Neural progenitor cell (in vitro differentiated cells): ENCODE results near the gene RUSC2. TPM values are rescaled to one million over a fixed set of nuclear protein-coding genes. Genes with fewer than 3 reads are reported as not detected.

Source experiments
- DNase-seq: peaks from one replicate; pipeline ENCODE4 v3.0.0-alpha.2; 2016; ENCODE audit warnings: low spot score
- H2AFZ ChIP-seq: fragments of 200-600 bp; sonication (generic); replicated peaks from 2 replicates; pipeline ENCODE4 v1.6.1; 2016; ENCODE audit warnings: antibody characterized with exemption
- H3F3A ChIP-seq: fragments of 200-600 bp; sonication (generic); 2 replicates; pipeline ENCODE4 v1.6.1; 2016; ENCODE audit warnings: antibody characterized with exemption, low read depth
- H3K27ac ChIP-seq: fragments of 200-600 bp; sonication (generic); 2 replicates; pipeline ENCODE4 v1.5.1; 2016; ENCODE audit warnings: mild to moderate bottlenecking
- H3K27me3 ChIP-seq: fragments of 200-600 bp; sonication (generic); 2 replicates; pipeline ENCODE4 v1.6.1; 2016; ENCODE audit warnings: mild to moderate bottlenecking, moderate library complexity
- H3K36me3 ChIP-seq: fragments of 200-600 bp; sonication (generic); 2 replicates; pipeline ENCODE4 v1.5.1; 2016
- H3K4me1 ChIP-seq: fragments of 200-600 bp; sonication (generic); 2 replicates; pipeline ENCODE4 v1.6.1; 2016; ENCODE audit warnings: mixed run types
- H3K4me2 ChIP-seq: fragments of 200-600 bp; sonication (generic); 2 replicates; pipeline ENCODE4 v1.6.1; 2016
- H3K4me3 ChIP-seq: fragments of 200-600 bp; sonication (generic); 2 replicates; pipeline ENCODE4 v1.5.1; 2016
- H3K79me2 ChIP-seq: fragments of 200-600 bp; sonication (generic); 2 replicates; pipeline ENCODE4 v1.6.1; 2016; ENCODE audit warnings: low read depth
- H3K9ac ChIP-seq: fragments of 200-600 bp; sonication (generic); 2 replicates; pipeline ENCODE4 v1.6.1; 2016
- H3K9me3 ChIP-seq: fragments of 200-600 bp; sonication (generic); 2 replicates; pipeline ENCODE4 v1.5.1; 2016; ENCODE audit warnings: low read depth
- H4K20me1 ChIP-seq: fragments of 200-600 bp; sonication (generic); 2 replicates; pipeline ENCODE4 v1.6.1; 2016; ENCODE audit warnings: low read depth
- H3K27ac Mint-ChIP-seq: 3 replicates; pipeline ENCODE4 v1.8.0; 2021; ENCODE audit warnings: mixed read lengths
- H3K27me3 Mint-ChIP-seq: 2 replicates; pipeline ENCODE4 v1.8.0; 2022; ENCODE audit warnings: low read depth, mild to moderate bottlenecking, inconsistent platforms, moderate library complexity, mixed read lengths; ENCODE audit not compliant: insufficient read depth
- H3K36me3 Mint-ChIP-seq: 3 replicates; pipeline ENCODE4 v1.8.0; 2021; ENCODE audit warnings: mixed read lengths
- H3K4me1 Mint-ChIP-seq: 3 replicates; pipeline ENCODE4 v1.8.0; 2021; ENCODE audit warnings: mixed read lengths
- H3K4me3 Mint-ChIP-seq: 3 replicates; pipeline ENCODE4 v1.8.0; 2021; ENCODE audit warnings: mild to moderate bottlenecking, moderate library complexity, mixed read lengths
- H3K9me3 Mint-ChIP-seq: 3 replicates; pipeline ENCODE4 v1.8.0; 2020; ENCODE audit warnings: mixed read lengths
- CTCF ChIP-seq: fragments of 200-600 bp; sonication (generic); IDR thresholded peaks from 2 replicates; pipeline ENCODE4 v1.5.1; 2017; ENCODE audit warnings: antibody characterized with exemption, mild to moderate bottlenecking
- EZH2 ChIP-seq: fragments of 200-600 bp; sonication (generic); IDR thresholded peaks from 2 replicates; pipeline ENCODE4 v1.6.1; 2017; ENCODE audit warnings: antibody characterized with exemption, mild to moderate bottlenecking, moderate library complexity
- EZH2phosphoT487 ChIP-seq: fragments of 200-600 bp; sonication (generic); IDR thresholded peaks from 2 replicates; pipeline ENCODE4 v1.6.1; 2017; ENCODE audit warnings: antibody characterized with exemption
- total RNA-seq: library from RNA; depleted of rRNA; stranded (reverse); fragments of >200 nt; gene quantifications from 2 replicates; pipeline ENCODE4 v1.2.3, GENCODE V29; 2015; ENCODE audit warnings: low replicate concordance

RUSC2 gene
- total RNA-seq, 1 donor from 2014 or later = 3.5 TPM

DNA sequence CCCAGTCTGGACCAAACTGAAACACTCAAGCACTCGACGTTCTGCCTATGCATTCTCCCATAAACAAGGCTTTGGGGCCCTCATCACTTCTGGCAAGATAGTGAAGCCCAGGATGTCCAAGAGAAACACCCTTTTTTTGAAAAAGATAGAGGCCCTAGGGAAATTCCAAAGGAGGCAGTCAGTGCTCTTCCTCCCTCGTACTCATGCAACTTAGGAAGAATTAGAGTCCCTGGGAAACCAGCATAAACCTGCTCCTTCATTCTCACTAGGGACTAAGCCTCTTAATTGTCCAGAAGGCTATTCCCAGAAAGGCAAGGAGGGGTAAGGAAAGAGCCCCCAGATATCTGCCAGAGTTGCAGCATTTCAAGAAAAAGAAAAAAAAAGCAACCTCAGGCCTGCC, 7.8 kb upstream of the RUSC2 start:
- H3K9me3 Mint-ChIP-seq = no peaks in the 10 kb centered on the region
- Histone ChIP-seq H3K27ac (no peak overlapping the region), H3K27me3 (no peaks in the 10 kb centered on the region), H3F3A (peaks cover 6% of the 10 kb centered on the region), H3K4me1 (peaks cover 7% of the 10 kb centered on the region), H3K4me3 (no peak overlapping the region), H3K36me3 (no peaks in the 10 kb centered on the region), H3K79me2 (no peaks in the 10 kb centered on the region), H3K9me3 (no peaks in the 10 kb centered on the region), H4K20me1 (no peaks in the 10 kb centered on the region), H3K9ac (no peak overlapping the region), H3K4me2 (no peak overlapping the region), H2AFZ (peak overlapping the region; percentile 44)
- TF ChIP-seq CTCF = no peak
- TF ChIP-seq EZH2phosphoT487 = no peak
- no peak for TF ChIP-seq EZH2
- DNase-seq = peak; percentile 7
- H3K36me3 Mint-ChIP-seq = no peaks in the 10 kb centered on the region
- H3K27ac Mint-ChIP-seq = no peak overlapping the region
- H3K27me3 Mint-ChIP-seq = peaks cover 2% of the 10 kb centered on the region
- peaks cover 3% of the 10 kb centered on the region for H3K4me1 Mint-ChIP-seq
- H3K4me3 Mint-ChIP-seq = no peak overlapping the region

GRCh38 chr9:35484406-35484805, 5.5 kb upstream of the RUSC2 start:
- peaks cover 11% of the 10 kb centered on the region for H3F3A ChIP-seq
- H3K9me3 ChIP-seq = no peaks in the 10 kb centered on the region
- DNase-seq = no peak
- no peaks in the 10 kb centered on the region for H3K27me3 ChIP-seq
- no peak overlapping the region for H3K4me3 Mint-ChIP-seq
- TF ChIP-seq EZH2 = no peak
- TF ChIP-seq EZH2phosphoT487 = no peak
- no peak for TF ChIP-seq CTCF
- no peak overlapping the region for H3K4me2 ChIP-seq
- H3K36me3 ChIP-seq = no peaks in the 10 kb centered on the region
- no peaks in the 10 kb centered on the region for H3K79me2 ChIP-seq
- H3K27me3 Mint-ChIP-seq = peaks cover 3% of the 10 kb centered on the region
- H3K4me1 Mint-ChIP-seq = peaks cover 15% of the 10 kb centered on the region
- H3K9me3 Mint-ChIP-seq = no peaks in the 10 kb centered on the region
- no peak overlapping the region for H3K27ac ChIP-seq
- H3K4me1 ChIP-seq = peaks cover 8% of the 10 kb centered on the region
- no peak overlapping the region for H3K4me3 ChIP-seq
- H4K20me1 ChIP-seq = no peaks in the 10 kb centered on the region
- no peak overlapping the region for H3K27ac Mint-ChIP-seq
- H3K36me3 Mint-ChIP-seq = no peaks in the 10 kb centered on the region
- H3K9ac ChIP-seq = no peak overlapping the region
- H2AFZ ChIP-seq = no peak overlapping the region

- Histone ChIP-seq H3K27ac (no peak overlapping the region), H3K9me3 (no peaks in the 10 kb centered on the region), H3K79me2 (no peaks in the 10 kb centered on the region), H3K27me3 (no peaks in the 10 kb centered on the region), H3K4me1 (peaks cover 8% of the 10 kb centered on the region), H4K20me1 (no peaks in the 10 kb centered on the region), H3K36me3 (no peaks in the 10 kb centered on the region), H3F3A (peaks cover 29% of the 10 kb centered on the region), H3K4me2 (no peak overlapping the region), H2AFZ (no peak overlapping the region), H3K4me3 (no peak overlapping the region), H3K9ac (no peak overlapping the region)
- H3K9me3 Mint-ChIP-seq = no peaks in the 10 kb centered on the region
- H3K27ac Mint-ChIP-seq = no peak overlapping the region
- no peaks in the 10 kb centered on the region for H3K36me3 Mint-ChIP-seq
- DNase-seq = no peak
- TF ChIP-seq CTCF (no peak), EZH2phosphoT487 (no peak), EZH2 (no peak)
- peaks cover 31% of the 10 kb centered on the region for H3K4me1 Mint-ChIP-seq
- H3K4me3 Mint-ChIP-seq = peak overlapping the region; percentile 1
- H3K27me3 Mint-ChIP-seq = peaks cover 5% of the 10 kb centered on the region
These were observed 2.8 kb upstream of the RUSC2 start for GRCh38 chr9:35487081-35487480.
